IPS-NIHi11 (cell line): Measurements from ENCODE around the gene KIAA1614.

Source experiments
- DNase-seq: peaks from one replicate; pipeline ENCODE4 v3.0.0; 2012; ENCODE audit warnings: mixed read lengths, low spot score

Gene KIAA1614, protein sequence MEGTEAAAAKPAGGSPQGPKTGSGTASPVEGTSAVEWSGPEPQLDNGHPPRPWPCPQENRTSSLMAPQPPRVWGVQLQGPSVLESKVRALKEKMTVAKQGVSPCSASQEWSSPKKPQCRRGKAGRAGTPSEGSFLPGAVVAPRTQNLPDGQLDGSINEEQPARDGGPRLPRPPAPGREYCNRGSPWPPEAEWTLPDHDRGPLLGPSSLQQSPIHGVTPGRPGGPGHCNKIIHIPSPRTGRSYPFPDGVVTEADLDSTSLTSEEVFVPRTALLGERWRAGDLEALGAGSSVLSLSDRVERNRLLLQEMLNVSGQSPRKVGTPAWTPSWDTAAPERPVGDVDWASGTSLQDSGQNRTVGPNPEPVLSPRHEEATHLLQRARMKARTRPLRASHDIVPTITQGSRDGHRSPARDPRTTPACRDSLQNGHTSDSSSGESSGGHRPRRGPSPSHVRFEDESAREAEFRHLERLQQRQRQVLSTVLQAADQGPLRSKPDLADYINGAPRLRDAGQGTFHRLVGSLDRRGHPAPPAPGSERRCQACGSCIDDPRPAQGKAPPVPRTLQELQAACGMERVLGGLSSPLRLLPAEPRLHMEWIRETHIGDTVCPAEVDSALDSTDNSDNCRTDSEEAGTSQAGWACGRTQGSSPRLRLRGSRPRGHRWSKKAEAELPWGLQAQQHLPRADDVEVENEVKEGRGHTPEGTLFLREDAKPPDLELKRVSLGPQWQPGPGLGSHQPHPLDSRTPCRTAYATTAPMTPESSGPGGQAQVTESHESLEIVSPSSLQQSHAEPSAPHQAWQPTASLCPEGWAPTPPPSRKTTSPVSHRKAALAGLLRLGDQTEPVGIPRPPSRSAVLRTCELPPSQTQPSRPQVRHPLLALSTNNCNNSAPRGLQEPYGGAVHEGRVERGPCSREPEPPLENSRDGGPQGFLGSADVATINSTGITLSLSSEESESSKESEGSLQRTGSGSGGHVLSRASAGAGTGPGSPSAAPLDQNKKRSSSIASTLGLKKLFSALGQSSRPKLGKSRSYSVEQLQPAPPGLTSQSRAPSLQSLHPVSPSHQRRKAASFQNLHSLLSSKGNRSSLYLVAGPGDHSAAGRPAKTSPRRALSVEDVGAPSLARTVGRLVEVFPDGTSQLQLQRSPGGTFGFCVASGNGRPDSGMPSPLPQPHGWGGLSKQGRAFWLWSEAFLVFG

DNA sequence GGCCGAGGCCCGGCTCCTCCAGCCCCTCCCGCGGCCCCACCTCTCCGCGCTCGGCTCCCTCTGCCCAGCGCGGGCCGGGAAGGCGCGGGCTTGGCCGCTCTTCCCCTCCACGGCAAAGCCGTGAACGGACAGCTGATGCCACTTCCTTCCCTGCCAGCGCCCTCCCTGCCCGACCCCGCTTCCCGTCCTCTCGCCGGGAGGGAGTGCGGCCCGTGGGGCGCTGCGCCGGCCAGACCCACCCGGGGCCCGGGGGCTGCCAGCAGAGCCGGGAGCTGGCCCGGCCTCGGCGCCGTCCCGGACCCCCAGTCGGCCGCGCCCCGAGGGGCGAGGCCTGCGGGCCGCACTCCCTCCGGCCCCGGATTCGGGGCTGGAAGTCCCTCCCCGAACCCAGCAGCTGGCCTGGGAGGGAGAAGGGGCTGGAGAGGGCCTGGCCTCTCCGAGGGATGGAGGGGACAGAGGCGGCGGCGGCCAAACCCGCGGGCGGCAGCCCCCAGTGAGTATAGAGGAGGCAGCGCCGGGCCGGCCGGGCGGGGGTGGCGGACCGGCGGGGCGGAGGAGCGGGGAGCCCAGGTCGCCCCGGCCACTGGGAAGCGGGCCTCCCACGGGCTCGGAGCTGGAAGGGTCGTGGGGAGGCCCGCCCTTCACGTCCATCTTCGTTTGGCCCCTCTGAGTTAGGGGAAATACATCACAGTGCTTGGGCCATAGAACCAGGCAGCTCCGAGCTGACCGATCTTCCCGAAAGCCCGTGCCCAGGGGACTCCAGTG, at the start of gene KIAA1614:
TSS of gene KIAA1614 (plus strand) at position 97 of the 765 bp plus-strand sequence. CDS start at position 444, 347 bp downstream.
- peak; percentile 74 for DNase-seq

DNA sequence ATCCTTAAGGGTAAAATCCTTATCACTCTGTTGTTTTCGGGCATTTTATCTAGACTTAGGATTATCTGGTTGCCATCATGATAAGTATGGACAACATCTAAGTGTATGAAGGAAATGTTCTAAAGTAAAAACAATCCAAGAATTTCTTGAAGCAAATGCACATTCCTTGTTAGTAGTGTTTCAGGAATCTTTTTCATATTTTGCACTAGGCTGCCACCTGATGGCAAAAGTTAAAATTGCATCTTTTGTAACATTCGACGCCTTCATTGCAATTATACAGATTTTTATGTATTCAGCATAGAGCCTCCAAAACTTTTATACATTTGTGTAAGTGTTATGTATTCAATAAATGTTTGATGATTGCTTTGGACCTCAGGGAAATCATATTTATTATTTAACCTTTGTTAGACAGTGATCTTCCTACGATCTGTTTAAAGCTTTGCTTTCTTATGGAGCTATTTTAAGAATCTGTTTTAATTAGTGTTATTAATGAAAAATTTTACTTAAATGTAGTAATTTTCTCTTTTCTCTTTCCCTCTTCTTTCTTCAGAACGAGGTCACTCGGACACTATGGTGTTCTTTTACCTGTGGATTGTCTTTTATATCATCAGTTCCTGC, 49.4 kb upstream of the KIAA1614 start:
- DNase-seq, result peak; percentile 47

DNA sequence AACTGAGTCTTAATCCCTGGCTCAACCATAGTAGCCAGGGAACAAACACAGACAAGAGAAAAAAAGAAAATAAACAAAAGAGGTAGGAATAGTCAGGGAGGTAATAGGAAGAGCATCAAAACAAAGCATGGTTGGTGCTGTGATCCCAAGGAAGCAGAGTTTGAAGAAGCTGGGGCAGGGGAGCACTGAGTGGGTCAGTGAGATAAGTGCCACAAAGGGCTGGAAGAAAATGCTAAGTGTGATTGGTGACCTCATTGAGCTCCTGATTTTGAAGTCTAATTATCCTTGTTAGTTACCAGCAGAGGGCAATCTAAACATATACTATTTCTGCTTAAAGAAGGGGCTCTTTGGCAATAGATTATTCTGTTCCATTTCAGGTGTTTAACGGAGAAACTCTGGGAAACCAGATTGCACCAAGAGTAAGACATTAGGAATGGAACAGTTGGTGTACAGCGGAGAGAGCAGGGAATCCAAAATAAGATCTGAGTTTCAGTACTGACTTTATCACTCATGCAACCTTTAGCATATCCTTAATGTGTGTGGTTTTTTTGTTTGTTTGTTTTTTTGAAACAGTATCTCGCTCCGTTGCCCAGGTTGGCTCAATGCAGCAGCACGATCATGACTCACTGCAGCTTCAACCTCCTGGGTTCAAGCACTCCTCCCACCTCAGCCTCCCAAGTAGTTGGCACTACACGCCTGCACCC, 30.7 kb upstream of the KIAA1614 start:
- peak; percentile 65 for DNase-seq

DNA sequence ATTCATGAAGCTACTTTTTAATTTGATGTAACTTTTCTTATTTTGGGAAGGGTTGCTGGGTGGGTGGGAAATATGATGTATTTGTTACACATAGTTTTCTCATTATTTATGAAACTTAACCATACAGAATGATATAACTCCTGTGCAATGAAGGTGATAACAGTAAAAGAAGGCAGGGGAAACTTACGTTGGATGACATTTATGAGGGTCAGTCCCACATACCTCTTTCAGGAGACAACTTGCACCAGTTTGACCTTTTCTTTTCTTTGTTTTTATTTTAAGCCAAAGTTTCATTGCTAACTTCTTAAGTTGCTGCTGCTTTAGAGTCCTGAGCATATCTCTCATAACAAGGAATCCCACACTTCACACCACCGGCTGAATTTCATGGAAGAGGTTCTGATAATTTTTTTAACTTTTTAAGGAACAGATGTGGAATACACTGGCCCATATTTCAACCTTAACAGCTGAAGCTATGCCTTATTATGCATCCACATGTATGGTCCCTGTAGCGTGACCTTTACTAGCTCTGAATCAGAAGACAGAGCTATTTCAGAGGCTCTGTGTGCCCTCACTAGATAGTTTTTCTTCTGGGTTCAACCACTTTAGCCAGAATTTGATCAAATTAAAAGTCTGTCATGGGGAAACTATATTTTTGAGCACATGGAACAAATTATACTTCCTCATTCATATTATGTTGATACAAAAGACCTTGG, 28.0 kb upstream of the KIAA1614 start:
- DNase-seq, result no peak

DNA sequence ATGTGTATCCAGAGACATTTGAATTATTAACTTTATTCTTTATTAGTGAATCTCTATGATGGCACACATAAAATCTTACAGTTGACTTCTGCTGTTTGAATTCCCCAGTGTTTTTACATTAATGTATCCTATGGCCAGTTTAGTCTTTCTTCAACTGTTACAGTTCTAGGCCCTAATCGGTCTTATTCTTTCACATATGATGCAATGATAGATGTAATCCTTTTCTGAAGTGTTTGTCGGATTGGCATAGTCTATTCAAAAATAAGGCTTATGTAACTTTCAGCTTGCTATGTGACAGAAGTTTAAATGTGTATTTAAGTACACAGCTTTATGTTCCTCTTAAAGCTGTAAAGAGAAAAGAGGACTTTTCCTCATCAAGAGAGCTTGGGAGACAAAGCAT, 26.4 kb upstream of the KIAA1614 start:
- DNase-seq, result no peak

DNA sequence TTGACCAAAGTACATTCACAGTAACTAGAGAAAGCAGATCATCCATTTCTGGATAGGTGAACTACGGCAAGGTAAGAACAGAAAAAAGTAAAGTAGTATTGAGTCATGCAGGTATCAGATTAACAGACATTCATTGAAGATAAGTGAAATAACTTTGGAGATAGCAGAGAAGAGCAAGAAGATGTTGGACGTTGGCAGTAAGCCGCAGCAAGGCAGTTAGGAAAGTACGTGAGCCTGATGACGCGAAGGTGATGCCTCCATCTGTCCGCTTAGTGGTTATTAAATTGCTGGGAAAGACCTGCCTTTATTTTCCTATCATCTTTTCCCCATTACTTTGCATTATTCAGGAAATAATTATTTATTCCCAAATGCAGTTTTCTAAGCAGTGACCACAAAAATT, 24.9 kb upstream of the KIAA1614 start:
- no peak for DNase-seq

DNA sequence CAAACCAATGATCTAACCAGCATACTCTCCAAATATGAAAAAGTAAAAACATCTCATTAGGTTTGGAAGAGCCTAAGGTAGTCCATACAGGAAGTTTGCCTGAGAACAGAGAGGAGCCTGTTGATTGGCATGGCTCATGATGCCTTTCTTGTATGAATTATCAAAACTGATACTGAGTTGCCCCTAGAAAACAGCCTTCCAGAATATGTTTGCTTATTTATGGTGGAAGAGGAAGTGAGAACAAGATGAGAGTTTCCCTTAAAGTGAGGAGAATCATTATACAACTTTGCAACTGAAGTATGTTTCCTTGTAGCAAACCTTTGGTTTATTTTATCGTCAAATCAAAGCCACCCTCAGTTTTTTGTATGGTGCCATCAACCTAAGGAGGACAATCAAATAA, 23.8 kb upstream of the KIAA1614 start:
- DNase-seq, result no peak

DNA sequence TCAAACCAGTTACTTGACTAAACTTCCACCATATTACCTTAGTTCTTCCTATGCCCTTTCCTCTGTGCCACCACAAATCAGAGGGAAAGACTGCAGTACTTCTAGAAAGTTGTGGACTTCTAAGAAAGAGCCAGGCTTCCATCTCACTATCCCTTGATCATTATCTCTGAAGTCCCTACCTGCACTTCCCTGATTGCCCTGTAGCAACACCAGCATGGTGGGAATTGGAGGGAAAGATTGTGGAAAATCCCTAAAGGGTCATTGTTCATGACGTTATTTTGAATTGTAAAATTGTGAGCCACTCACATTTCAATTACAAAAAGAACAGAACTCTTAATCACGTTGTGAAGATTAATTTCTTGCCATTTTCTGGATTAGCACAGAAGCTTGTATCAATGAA, 23.4 kb upstream of the KIAA1614 start:
- no peak for DNase-seq

DNA sequence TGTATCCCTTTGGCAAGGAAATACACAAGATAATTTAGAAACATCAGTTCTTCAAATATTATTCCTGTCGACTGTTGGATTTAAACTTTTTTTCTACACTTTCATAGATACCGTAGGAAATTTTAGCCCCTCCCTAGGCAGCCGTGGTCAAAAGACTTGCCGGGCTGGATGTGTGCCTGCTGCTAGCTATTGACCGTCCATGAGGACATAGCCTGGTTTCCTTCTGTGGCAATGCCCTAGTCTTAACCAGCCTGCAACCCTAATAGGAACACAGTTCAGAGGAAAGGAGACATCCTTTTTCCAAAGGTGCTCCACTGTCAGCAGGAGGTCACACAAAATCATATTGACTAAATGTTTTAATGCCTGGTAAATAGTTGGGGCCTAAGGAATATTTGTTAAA, 20.4 kb upstream of the KIAA1614 start:
- DNase-seq, result no peak

DNA sequence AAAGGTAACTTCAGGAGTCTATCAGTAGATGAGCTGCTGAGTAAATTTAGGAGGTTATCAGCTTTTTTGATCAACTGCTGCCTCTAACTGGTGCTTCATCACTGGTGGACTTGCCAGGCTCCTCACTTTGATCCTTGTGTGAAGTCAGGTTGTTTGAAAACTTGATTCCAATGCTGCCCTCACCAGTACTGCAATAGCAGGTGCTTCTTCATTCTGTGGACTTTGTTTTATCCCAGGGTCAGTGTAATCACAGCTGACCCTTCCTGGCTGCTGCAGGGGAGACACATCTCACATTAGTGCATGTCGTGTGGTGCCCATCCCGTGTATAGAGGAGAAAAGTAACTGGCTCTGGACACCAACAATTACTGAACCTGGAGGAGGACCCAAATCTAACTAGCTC, 20.0 kb upstream of the KIAA1614 start:
- DNase-seq, result no peak

DNA sequence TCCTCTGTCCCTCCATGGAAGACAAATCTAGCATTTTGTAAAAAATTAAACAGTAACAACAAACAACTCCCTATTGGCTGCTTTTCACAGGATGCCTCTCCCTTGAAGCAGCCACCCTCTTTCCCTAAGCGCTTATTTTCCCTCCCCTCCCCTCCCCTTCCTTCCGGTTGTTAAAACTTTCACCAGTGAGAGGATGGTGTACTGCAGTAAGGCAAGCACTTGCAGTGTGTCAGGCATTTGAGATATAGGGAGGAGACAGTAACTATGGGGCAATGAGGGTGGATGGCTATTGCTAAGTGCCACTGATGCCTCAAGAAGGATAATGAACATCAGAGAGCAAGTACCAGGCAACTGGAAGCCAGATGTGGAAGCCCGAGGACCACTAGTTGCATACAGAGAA, 19.1 kb upstream of the KIAA1614 start:
- no peak for DNase-seq

DNA sequence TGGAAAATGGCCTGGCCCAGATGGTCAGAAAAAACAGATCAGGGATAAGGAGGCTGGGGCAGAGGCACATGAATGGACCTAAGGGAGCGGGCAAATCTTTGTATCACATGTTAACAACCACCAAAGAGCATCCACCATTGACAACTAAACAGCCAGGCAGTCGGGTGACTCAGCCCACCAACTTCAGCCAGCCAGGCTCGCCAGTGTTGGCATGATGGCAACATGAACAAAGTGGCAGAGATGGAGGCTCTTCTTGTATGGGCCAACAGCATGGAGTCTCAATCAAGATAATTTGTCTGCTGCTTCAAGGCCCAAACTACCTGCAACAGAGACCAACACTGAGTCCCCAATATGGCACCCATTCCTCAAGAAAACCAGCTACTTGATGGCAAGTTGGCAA, 16.5 kb upstream of the KIAA1614 start:
- no peak for DNase-seq

DNA sequence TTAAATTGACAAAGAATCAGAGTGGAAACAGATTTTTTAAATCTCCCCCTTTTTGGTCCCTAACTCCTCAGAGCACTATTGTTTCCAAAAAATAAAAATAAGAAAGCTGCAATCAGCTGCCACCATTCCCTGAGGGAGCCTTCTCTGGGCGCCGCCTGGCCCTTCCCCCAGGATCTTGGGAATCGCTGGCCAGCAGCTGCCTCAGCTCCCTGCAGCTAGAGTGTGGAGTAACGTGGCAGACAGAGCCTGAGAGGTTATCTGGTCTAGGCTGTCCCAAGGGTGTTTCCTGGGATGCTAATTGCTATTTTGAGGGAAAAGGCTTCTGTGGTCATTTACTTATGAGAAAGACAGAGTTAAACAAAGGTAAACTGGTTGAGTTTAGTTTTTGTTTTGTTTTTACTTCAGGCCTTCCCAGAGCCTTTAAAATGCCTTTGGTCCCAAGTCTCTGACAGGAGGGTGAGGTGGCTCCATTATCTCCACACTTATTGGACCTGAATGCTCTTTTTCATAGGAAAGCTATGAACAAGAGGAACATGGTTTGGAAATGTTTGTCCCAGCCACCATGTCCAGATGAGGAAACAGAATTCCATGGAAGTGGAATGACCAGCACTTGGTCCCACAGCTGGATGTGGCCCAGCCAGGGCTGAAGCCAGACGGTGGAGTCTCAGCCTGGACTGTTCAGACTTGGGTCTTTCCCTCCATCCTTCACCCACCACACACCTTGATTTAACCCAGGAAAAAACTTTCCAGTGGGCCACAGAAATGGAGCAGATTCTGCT, 14.1 kb upstream of the KIAA1614 start:
- peak; percentile 54 for DNase-seq

DNA sequence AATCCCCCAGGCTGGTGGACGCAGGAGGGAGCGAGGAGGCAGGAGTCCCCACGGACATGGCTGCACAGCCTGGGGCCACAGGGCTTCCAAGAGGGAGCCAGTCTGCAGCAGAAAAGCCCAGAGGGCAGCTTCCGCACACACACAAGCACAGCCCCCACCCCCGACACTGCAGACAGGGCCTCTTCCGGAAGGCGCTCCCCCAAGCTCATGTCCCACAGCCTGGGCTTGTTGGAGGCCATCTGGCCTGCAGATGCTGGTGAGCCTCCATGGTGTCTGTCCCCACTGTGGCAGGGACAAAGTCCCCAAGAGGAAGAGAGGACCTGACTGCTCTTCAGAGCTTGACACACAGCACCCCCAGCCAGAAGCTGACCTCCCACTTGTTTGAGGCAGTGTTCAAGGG, 13.4 kb upstream of the KIAA1614 start:
- DNase-seq, result no peak

DNA sequence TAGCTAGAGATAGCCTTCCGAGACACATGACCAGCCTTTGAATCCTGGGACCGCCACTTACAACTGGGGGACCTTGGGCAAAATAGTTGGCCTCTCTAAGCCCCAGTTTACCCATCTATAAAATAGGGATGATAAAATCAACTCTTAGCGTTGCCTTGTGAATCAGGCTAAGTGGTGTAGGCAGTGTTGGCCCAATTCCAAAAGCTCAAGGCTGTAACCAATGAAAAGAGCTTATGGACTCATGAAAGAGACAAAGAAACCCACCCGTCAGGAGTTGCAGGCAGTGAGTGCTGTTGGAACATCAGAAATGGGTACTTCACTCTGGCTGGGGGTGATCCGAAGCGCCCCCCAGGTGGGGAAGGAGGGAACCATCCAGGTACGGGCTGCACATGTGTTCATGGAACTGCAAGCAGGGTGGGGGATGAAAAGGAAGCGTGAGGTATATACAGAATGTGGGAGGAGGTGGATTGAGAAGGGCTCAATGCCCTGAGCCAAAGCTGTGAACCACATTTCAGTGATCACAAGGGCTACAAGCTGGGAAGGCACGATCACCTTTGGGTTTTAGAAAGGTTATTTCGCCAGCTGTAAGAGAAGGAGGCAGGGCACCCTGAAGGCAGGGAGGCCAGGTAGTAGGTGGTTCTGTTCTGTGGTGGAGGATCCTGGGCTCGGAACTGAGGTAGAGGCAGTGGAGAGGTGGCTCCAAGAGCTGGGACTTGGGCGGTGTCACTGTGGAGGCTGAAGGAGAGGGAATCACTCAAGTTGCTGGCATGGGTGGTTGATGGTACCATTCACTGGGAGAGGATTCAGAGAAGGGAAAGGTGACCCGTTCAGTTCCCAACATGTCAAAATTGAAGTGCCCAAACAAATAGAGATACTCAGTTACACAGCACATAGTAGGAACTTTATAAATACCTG, 11.4 kb upstream of the KIAA1614 start:
- no peak for DNase-seq

DNA sequence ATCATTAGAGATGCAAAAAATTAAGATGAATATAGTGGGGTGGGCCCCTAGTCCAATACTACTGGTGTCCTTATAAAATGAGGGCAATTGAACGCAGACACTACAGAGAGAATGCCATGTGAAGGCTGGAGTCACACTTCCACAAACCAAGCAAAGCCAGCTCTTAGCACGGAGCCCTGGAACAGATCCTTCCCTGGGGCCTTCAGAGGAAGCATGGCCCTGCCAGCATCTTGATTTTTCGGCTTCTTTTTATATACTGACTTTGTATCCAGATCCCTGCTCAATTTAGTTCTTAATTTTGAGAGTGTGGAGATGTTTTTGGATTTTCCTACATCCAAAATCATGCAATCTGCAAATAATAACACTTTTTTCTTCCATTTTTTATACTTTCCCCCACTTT, 10.2 kb upstream of the KIAA1614 start:
- no peak for DNase-seq

DNA sequence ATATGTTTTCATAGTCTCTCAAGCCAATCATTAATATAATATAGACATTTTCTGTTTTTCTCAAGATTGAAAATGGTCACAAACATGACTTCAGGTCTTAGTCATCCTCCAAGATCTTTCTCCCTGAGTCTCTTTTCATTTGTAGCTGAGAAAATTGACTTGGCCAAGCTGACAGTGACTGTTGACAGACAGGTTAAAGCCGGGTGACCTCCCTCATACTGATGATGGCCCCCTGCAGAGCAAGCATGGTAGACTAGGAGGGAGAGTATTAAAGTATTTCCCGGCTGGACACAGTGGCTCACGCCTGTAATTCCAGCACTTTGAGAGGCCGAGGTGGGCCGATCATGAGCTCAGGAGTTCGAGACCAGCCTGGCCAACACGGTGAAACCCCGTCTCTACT, 6.8 kb upstream of the KIAA1614 start:
- DNase-seq, result peak; percentile 3

DNA sequence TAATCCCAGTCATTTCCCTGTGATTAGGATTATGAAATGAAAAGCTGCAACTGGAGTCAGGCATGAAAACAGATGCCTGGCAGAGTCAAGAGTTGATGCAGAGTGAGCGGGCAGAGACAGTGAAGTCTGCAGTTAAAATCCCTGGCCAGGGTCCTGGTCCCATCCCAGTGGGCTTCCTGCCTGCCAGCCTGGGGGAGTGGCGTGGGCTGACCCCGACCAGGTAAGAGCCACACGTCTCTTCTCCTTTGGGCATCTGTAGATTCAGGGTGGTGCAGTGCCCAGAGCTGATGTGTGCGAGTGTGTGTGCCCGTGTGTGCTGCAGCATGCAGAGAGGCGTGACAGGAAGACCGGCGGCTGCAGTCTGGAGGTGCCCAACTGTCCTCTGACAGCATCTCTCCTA, 6.2 kb upstream of the KIAA1614 start:
- peak; percentile 1 for DNase-seq
